ENCODE results near the gene ZNF197. TPM values are rescaled to one million over a fixed set of nuclear protein-coding genes. Genes with fewer than 3 reads are reported as not detected.

The ZNF197 gene
- polyA plus RNA-seq, 1 donor (not counting 4 experiments of a cell fraction or from before 2014, with no cell fraction given) = 8.8 TPM

GRCh38 chr3:44649709-44650108 is 24.9 kb downstream of the ZNF197 start:
- Histone ChIP-seq H3K27ac (ENCODE audit: control insufficient read depth, insufficient read depth, low read length) (no peak overlapping the region), H3K4me3 (ENCODE audit: control insufficient read depth in 2 of 3, extremely low read depth in 1 of 3, insufficient read depth in 2 of 3, low read depth in 1 of 3, low read length in 3 of 3) (peak overlapping the region in 2 of 3 experiments; percentile 87 to 96), H3K9me3 (ENCODE audit: control insufficient read depth, low read depth, low read length) (no peaks in the 10 kb centered on the region), H4K20me1 (ENCODE audit: control insufficient read depth, extremely low read depth, insufficient read depth, low read length) (no peaks in the 10 kb centered on the region), H3K9ac (ENCODE audit: control insufficient read depth, extremely low read depth, insufficient read depth, low read length) (no peak overlapping the region), H3K36me3 (ENCODE audit: control insufficient read depth in 2 of 2, extremely low read depth in 1 of 2, insufficient read depth in 2 of 2, low read length in 2 of 2) (peaks cover 19 to 21% of the 10 kb centered on the region in 2 experiments), H3K27me3 (ENCODE audit: control insufficient read depth, extremely low read depth, insufficient read depth, low read length) (no peaks in the 10 kb centered on the region), H3K4me2 (ENCODE audit: control insufficient read depth, extremely low read depth, insufficient read depth, low read depth, low read length) (peak overlapping the region; percentile 89), H2AFZ (ENCODE audit: control insufficient read depth, low read length) (no peak overlapping the region), H3K4me1 (ENCODE audit: control insufficient read depth, extremely low read depth, insufficient read depth, low read length) (no peaks in the 10 kb centered on the region), H3K9me1 (ENCODE audit: control insufficient read depth, extremely low read depth, insufficient read depth, low read length) (no peaks in the 10 kb centered on the region), H3K79me2 (ENCODE audit: control insufficient read depth, insufficient read depth, low read length) (peaks cover 22% of the 10 kb centered on the region)
- no peak for DNase-seq (ENCODE audit: low read depth, low spot score)
- no peak for FAIRE-seq
- TF ChIP-seq EZH2 (IDR thresholded peaks at IDR 0.05; ENCODE audit: low read length) = no peak
- TF ChIP-seq, protein P1, sequence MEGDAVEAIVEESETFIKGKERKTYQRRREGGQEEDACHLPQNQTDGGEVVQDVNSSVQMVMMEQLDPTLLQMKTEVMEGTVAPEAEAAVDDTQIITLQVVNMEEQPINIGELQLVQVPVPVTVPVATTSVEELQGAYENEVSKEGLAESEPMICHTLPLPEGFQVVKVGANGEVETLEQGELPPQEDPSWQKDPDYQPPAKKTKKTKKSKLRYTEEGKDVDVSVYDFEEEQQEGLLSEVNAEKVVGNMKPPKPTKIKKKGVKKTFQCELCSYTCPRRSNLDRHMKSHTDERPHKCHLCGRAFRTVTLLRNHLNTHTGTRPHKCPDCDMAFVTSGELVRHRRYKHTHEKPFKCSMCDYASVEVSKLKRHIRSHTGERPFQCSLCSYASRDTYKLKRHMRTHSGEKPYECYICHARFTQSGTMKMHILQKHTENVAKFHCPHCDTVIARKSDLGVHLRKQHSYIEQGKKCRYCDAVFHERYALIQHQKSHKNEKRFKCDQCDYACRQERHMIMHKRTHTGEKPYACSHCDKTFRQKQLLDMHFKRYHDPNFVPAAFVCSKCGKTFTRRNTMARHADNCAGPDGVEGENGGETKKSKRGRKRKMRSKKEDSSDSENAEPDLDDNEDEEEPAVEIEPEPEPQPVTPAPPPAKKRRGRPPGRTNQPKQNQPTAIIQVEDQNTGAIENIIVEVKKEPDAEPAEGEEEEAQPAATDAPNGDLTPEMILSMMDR (optimal IDR thresholded peaks at IDR 0.05 in 1 of 3, IDR thresholded peaks at IDR 0.05 in 1 of 3, conservative IDR thresholded peaks at IDR 0.05 in 1 of 3; ENCODE audit: extremely low read depth in 1 of 3, insufficient read depth in 2 of 3, low read length in 3 of 3) = no peak
- dilution Hi-C loops (cut with MboI; ENCODE audit: extremely low pct_ligation_motif_present, low sequenced_read_pairs) = no loop called here

DNA sequence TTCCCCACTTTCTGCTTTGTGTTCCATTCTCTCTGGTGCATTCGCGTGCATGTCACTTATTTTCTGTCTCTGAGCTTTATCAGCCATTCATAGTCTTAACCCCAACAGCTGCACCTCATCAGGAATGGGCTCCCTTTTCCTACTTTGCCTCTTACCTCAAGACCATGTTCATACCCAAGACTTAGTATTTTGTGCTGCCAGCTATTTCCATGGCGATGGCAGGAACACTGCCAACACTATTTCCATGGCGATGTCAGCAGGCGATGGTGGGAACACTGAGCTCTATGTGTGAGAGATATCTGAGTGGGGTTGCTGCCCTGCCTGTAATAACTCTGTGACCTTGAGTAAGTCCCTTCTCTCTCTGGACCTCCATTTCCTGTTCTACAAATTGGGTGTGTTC is 29.2 kb downstream of the ZNF197 start:
- no peak overlapping the region for H3K9ac ChIP-seq (ENCODE audit: control insufficient read depth, extremely low read depth, insufficient read depth, low read length)
- H3K4me2 ChIP-seq (ENCODE audit: control insufficient read depth, extremely low read depth, insufficient read depth, low read depth, low read length) = no peak overlapping the region

More for the DNA sequence above, 29.2 kb downstream of the ZNF197 start:
- Histone ChIP-seq H3K9me3 (ENCODE audit: control insufficient read depth, low read depth, low read length) (no peaks in the 10 kb centered on the region), H3K4me1 (ENCODE audit: control insufficient read depth, extremely low read depth, insufficient read depth, low read length) (no peaks in the 10 kb centered on the region), H4K20me1 (ENCODE audit: control insufficient read depth, extremely low read depth, insufficient read depth, low read length) (no peaks in the 10 kb centered on the region), H2AFZ (ENCODE audit: control insufficient read depth, low read length) (no peak overlapping the region), H3K9me1 (ENCODE audit: control insufficient read depth, extremely low read depth, insufficient read depth, low read length) (no peaks in the 10 kb centered on the region), H3K4me3 (ENCODE audit: control insufficient read depth in 2 of 3, extremely low read depth in 1 of 3, insufficient read depth in 2 of 3, low read depth in 1 of 3, low read length in 3 of 3) (no peak overlapping the region), H3K27ac (ENCODE audit: control insufficient read depth, insufficient read depth, low read length) (no peak overlapping the region), H3K27me3 (ENCODE audit: control insufficient read depth, extremely low read depth, insufficient read depth, low read length) (no peaks in the 10 kb centered on the region), H3K79me2 (ENCODE audit: control insufficient read depth, insufficient read depth, low read length) (peaks cover 17% of the 10 kb centered on the region), H3K36me3 (ENCODE audit: control insufficient read depth in 2 of 2, extremely low read depth in 1 of 2, insufficient read depth in 2 of 2, low read length in 2 of 2) (peaks cover 40 to 47% of the 10 kb centered on the region in 2 experiments)
- TF ChIP-seq, protein P1 (optimal IDR thresholded peaks at IDR 0.05 in 1 of 3, IDR thresholded peaks at IDR 0.05 in 1 of 3, conservative IDR thresholded peaks at IDR 0.05 in 1 of 3; ENCODE audit: extremely low read depth in 1 of 3, insufficient read depth in 2 of 3, low read length in 3 of 3) = no peak
- TF ChIP-seq EZH2 (IDR thresholded peaks at IDR 0.05; ENCODE audit: low read length) = no peak
- dilution Hi-C loops (cut with MboI; ENCODE audit: extremely low pct_ligation_motif_present, low sequenced_read_pairs) = no loop called here
- FAIRE-seq (no peak), DNase-seq (ENCODE audit: low read depth, low spot score) (no peak)

Measured in keratinocyte (primary cell).